Lung (tissue), 12 donors: ENCODE data around the gene GABRG3. TPM values are rescaled to one million over a fixed set of nuclear protein-coding genes. Genes with fewer than 3 reads are reported as not detected.

Source experiments
- ATAC-seq: fragments of 200-7000 bp; cut with Tn5 transposase; one replicate; pipeline ENCODE4 v1.9.1; 2020; ENCODE audit warnings: moderate number of reproducible peaks; ENCODE audit not compliant: insufficient read depth, low FRiP score
- DNase-seq, 3 donors: peaks; one replicate each; pipeline ENCODE4 v3.0.0-alpha.2; 2013 to 2017
- H3K27ac ChIP-seq, 2 donors: one replicate each; pipeline ENCODE4 v1.5.1; 2013; ENCODE audit warnings: mild to moderate bottlenecking in 2 of 2, moderate library complexity in 2 of 2, control low read depth in 1 of 2, inconsistent platforms in 1 of 2, low read depth in 1 of 2, low read length in 1 of 2
- H3K27me3 ChIP-seq, 3 donors: one replicate each; pipeline ENCODE4 v1.5.1; 2013; ENCODE audit warnings: low read length in 2 of 3; ENCODE audit not compliant: control insufficient read depth in 3 of 3, insufficient read depth in 3 of 3
- H3K36me3 ChIP-seq, 4 donors: one replicate each; pipeline ENCODE4 v1.5.1; 2013; ENCODE audit warnings: low read length in 4 of 4, mild to moderate bottlenecking in 1 of 4, moderate library complexity in 1 of 4; ENCODE audit not compliant: control insufficient read depth in 4 of 4, insufficient read depth in 4 of 4
- H3K4me1 ChIP-seq, 5 donors: one replicate each; pipeline ENCODE4 v1.5.1; 2013; ENCODE audit warnings: low read length in 5 of 5, mild to moderate bottlenecking in 2 of 5, moderate library complexity in 1 of 5; ENCODE audit not compliant: control insufficient read depth in 5 of 5, insufficient read depth in 5 of 5
- H3K4me3 ChIP-seq: one replicate; pipeline ENCODE4 v1.5.1; 2013; ENCODE audit warnings: mild to moderate bottlenecking, control low read depth, moderate library complexity
- H3K9ac ChIP-seq, 2 donors: one replicate each; pipeline ENCODE4 v1.5.1; 2013; ENCODE audit warnings: low read length in 2 of 2, control low read depth in 1 of 2; ENCODE audit not compliant: insufficient read depth in 1 of 2
- H3K9me3 ChIP-seq, 4 donors: one replicate each; pipeline ENCODE4 v1.5.1; 2013; ENCODE audit warnings: low read length in 3 of 4, mild to moderate bottlenecking in 1 of 4, moderate library complexity in 1 of 4; ENCODE audit not compliant: control insufficient read depth in 4 of 4, insufficient read depth in 3 of 4
- WGBS, 2 donors: extraction: QIAGEN DNeasy Blood & Tissue Kit; methylation state at CpG; one replicate each; pipeline ENCODE4 v1.1.7; 2013; 5-methylcytosine and 5-hydroxymethylcytosine counted together
- polyA plus RNA-seq, 2 donors: library from polyadenylated mRNA; stranded (reverse); fragments of 200-250 nt; gene quantifications; one replicate each; pipeline ENCODE4 v1.2.1, GENCODE V29; 2013
- total RNA-seq, 2 donors: library from RNA; depleted of rRNA in 1 of 2; stranded (reverse); fragments of >200 nt in 1 of 2; gene quantifications; one replicate each; pipeline ENCODE4 v1.2.1, GENCODE V29; 2014 to 2021
- TF ChIP-seq, protein P1 (sequence below): IDR thresholded peaks from 2 replicates; pipeline ENCODE4 v1.5.1; 2012; ENCODE audit warnings: mild to moderate bottlenecking; ENCODE audit errors: control extremely low read depth, extremely low read depth
- donor health status: control.
- donor health status: control.
- donor health status: Bipolar disorder and iron deficiency.
- donor health status: healthy.
- donor health status: DM: yes; HTN: yes; CAD: no.

Gene GABRG3
- total and polyA plus RNA-seq, 4 donors, result 16.9 TPM; not detected in 3

- no peak for DNase-seq
- Histone ChIP-seq H3K36me3 (no peaks in the 10 kb centered on the region), H3K4me1 (peaks cover 0 to 11% (median 0%) of the 10 kb centered on the region in 5 donors), H3K9ac (no peak overlapping the region), H3K27me3 (no peaks in the 10 kb centered on the region), H3K9me3 (peaks cover 0 to 5% (median 0%) of the 10 kb centered on the region in 4 donors), H3K27ac (no peak overlapping the region), H3K4me3 (no peak overlapping the region)
- TF ChIP-seq, protein P1, sequence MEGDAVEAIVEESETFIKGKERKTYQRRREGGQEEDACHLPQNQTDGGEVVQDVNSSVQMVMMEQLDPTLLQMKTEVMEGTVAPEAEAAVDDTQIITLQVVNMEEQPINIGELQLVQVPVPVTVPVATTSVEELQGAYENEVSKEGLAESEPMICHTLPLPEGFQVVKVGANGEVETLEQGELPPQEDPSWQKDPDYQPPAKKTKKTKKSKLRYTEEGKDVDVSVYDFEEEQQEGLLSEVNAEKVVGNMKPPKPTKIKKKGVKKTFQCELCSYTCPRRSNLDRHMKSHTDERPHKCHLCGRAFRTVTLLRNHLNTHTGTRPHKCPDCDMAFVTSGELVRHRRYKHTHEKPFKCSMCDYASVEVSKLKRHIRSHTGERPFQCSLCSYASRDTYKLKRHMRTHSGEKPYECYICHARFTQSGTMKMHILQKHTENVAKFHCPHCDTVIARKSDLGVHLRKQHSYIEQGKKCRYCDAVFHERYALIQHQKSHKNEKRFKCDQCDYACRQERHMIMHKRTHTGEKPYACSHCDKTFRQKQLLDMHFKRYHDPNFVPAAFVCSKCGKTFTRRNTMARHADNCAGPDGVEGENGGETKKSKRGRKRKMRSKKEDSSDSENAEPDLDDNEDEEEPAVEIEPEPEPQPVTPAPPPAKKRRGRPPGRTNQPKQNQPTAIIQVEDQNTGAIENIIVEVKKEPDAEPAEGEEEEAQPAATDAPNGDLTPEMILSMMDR, result no peak
- ATAC-seq, result no peak
These were observed 301.4 kb downstream of the GABRG3 start for GRCh38 chr15:27272427-27272826.

- no peaks in the 10 kb centered on the region for H3K36me3 ChIP-seq
- WGBS, 2 donors, result 89 to 92% methylated on average over 3 of the region's 3 CpGs
- no peak for ATAC-seq
These were observed 302.5 kb downstream of the GABRG3 start for GRCh38 chr15:27273506-27273905.

GRCh38 chr15:27278761-27279160 lies 307.8 kb downstream of the GABRG3 start:
- DNase-seq, result peak in 2 of 3 donors; percentile 73 to 74
- WGBS, 2 donors, result 64 to 69% methylated on average over 3 of the region's 3 CpGs

More at GRCh38 chr15:27273506-27273905, 302.5 kb downstream of the GABRG3 start:
- DNase-seq, result no peak
- TF ChIP-seq, protein P1, result no peak
- Histone ChIP-seq H3K27ac (no peak overlapping the region), H3K4me1 (peaks cover 0 to 15% (median 0%) of the 10 kb centered on the region in 5 donors), H3K4me3 (no peak overlapping the region), H3K9ac (no peak overlapping the region), H3K27me3 (no peaks in the 10 kb centered on the region), H3K9me3 (peaks cover 0 to 5% (median 0%) of the 10 kb centered on the region in 4 donors)

More at GRCh38 chr15:27278761-27279160, 307.8 kb downstream of the GABRG3 start:
- peak overlapping the region in 1 of 2 donors; percentile 75 for H3K9ac ChIP-seq
- TF ChIP-seq, protein P1, result no peak
- no peak overlapping the region for H3K27ac ChIP-seq
- H3K4me1 ChIP-seq, result peaks cover 0 to 24% (median 0%) of the 10 kb centered on the region in 5 donors
- H3K27me3 ChIP-seq, result no peaks in the 10 kb centered on the region
- no peaks in the 10 kb centered on the region for H3K9me3 ChIP-seq
- H3K4me3 ChIP-seq, result no peak overlapping the region
- no peaks in the 10 kb centered on the region for H3K36me3 ChIP-seq
- ATAC-seq, result no peak
